Measurements from ENCODE around the gene SNX6. TPM values are rescaled to one million over a fixed set of nuclear protein-coding genes. Genes with fewer than 3 reads are reported as not detected.
"Not testable (repeated sequence)": the region's sequence is repeated elsewhere in the genome, so short reads cannot be mapped to it uniquely, and the experiment has no call there.

SNX6 gene
- total and polyA plus RNA-seq, 10 of the 15 experiments (the other 5 are each of a cell fraction or from before 2014, with no cell fraction given) = 34.4 to 107 (median 71.7) TPM

GRCh38 chr14:34540181-34541059, 89.5 kb downstream of the SNX6 start:
- H3K4me1 ChIP-seq (ENCODE audit: control insufficient read depth, insufficient read depth, low read length); in situ Hi-C loops (cut with MboI); H3K27me3 ChIP-seq (replicated peaks in 1 of 2; ENCODE audit: control insufficient read depth in 2 of 2, insufficient read depth in 2 of 2, low read length in 1 of 2); H4K20me1 ChIP-seq (ENCODE audit: control insufficient read depth, insufficient read depth); RAD21 ChIA-PET (ENCODE audit: unreplicated experiment); intact Hi-C loops (cut with micrococcal nuclease; ENCODE audit: unreplicated experiment); FAIRE-seq; ATAC-seq; H3K36me3 ChIP-seq (ENCODE audit: control insufficient read depth in 2 of 2, insufficient read depth in 2 of 2, low read length in 1 of 2); DNase-seq (ENCODE audit: low read depth, low spot score); H3K9me3 ChIP-seq (replicated peaks; ENCODE audit: control insufficient read depth, insufficient read depth, low read length); BruUV-seq (replicated peaks): not testable (repeated sequence)
- H3K4me2 ChIP-seq (ENCODE audit: control insufficient read depth, insufficient read depth) = peak overlapping the region; percentile 53
- peaks cover 25% of the 10 kb centered on the region for H3K79me2 ChIP-seq (ENCODE audit: control insufficient read depth, insufficient read depth, low read length)
- ChIA-PET CTCF (interaction anchor here (1.0 kb wide), 1 partner anchor 209 kb away, joined by 3 read pairs; no protein-coding TSS in a partner anchor), SMC1A (ENCODE audit: uncharacterized antibody, unreplicated experiment) (interaction anchor here (0.6 to 1.3 kb wide), 3 partner anchors 15 to 213 kb away, joined by 3 to 4 read pairs (median 3); no protein-coding TSS in a partner anchor), POLR2A (interaction anchor here (0.5 kb wide), 1 partner anchor 27 kb away, joined by 3 read pairs; no protein-coding TSS in a partner anchor)
- WGBS (ENCODE audit: insufficient coverage, insufficient replicate concordance, low lambda C conversion rate, missing lambda C conversion rate) = 61% methylated on average over 15 of the region's 19 CpGs
- 0 out of 2 replicates have a peak, but pooled peaks have one; percentile 25 for TF ChIP-seq GATAD2B (conservative IDR thresholded peaks at IDR 0.05; ENCODE audit: low read depth)
- peak overlapping the region; percentile 36; the same call in 1 of the 2 replicates for H3K27ac ChIP-seq (ENCODE audit: control insufficient read depth, insufficient read depth)
- peak overlapping the region; percentile 36; the same call in 1 of the 2 replicates for H2AFZ ChIP-seq (ENCODE audit: control insufficient read depth, low read depth, low read length)
- peak overlapping the region; percentile 89; the same call in 1 of the 2 replicates for H3K9ac ChIP-seq (ENCODE audit: control insufficient read depth, insufficient read depth, low read length)
- peak overlapping the region; percentile 51 for H3K4me3 ChIP-seq

- H2AFZ ChIP-seq (ENCODE audit: control insufficient read depth, low read depth, low read length) = peak within 1 kb of the TSS; percentile 75
- intact Hi-C loops (cut with micrococcal nuclease; ENCODE audit: unreplicated experiment) (loop anchor here (5.0 kb wide), 2 partner anchors 77 to 207 kb away; partner anchors contain the start of gene SPTSSA), in situ Hi-C loops (cut with MboI) (no loop called here)
- H3K36me3 ChIP-seq (ENCODE audit: control insufficient read depth in 2 of 2, insufficient read depth in 2 of 2, low read length in 1 of 2) = peaks cover 0 to 4% of the 10 kb centered on the region in 2 experiments; a peak in 2 of 4 replicates
- DNase-seq (ENCODE audit: low read depth, low spot score) (peak; percentile 80), FAIRE-seq (peak; percentile 74), ATAC-seq (peak; percentile 100)
- 4% methylated on average over 59 of the region's 59 CpGs for WGBS (ENCODE audit: insufficient coverage, insufficient replicate concordance, low lambda C conversion rate, missing lambda C conversion rate)
- H3K4me2 ChIP-seq (ENCODE audit: control insufficient read depth, insufficient read depth) = peak within 1 kb of the TSS; percentile 82
- ChIA-PET CTCF (interaction anchor here (1.0 kb wide), 1 partner anchor 208 kb away, joined by 3 read pairs; no protein-coding TSS in a partner anchor), RAD21 (ENCODE audit: unreplicated experiment) (no interaction called here), SMC1A (ENCODE audit: uncharacterized antibody, unreplicated experiment) (interaction anchor here (1.3 kb wide), 2 partner anchors 208 to 212 kb away, joined by 3 to 4 read pairs; no protein-coding TSS in a partner anchor), POLR2A (interaction anchor here (0.5 kb wide), 1 partner anchor 28 kb away, joined by 3 read pairs; no protein-coding TSS in a partner anchor)
- H3K27ac ChIP-seq (ENCODE audit: control insufficient read depth, insufficient read depth) = peak within 1 kb of the TSS; percentile 77
- H3K27me3 ChIP-seq (replicated peaks in 1 of 2; ENCODE audit: control insufficient read depth in 2 of 2, insufficient read depth in 2 of 2, low read length in 1 of 2) = no peaks in the 10 kb centered on the region
- H3K4me3 ChIP-seq = peak within 1 kb of the TSS; percentile 88
- no TSS peak for BruUV-seq (replicated peaks)
- H3K9ac ChIP-seq (ENCODE audit: control insufficient read depth, insufficient read depth, low read length) = peak within 1 kb of the TSS; percentile 89
- peaks cover 25% of the 10 kb centered on the region for H3K79me2 ChIP-seq (ENCODE audit: control insufficient read depth, insufficient read depth, low read length)
- H3K4me1 ChIP-seq (ENCODE audit: control insufficient read depth, insufficient read depth, low read length) = 0 out of 2 replicates have a peak, but pooled peaks cover 3% of the 10 kb centered on the region
- no peaks in the 10 kb centered on the region for H3K9me3 ChIP-seq (replicated peaks; ENCODE audit: control insufficient read depth, insufficient read depth, low read length)
- no peaks in the 10 kb centered on the region for H4K20me1 ChIP-seq (ENCODE audit: control insufficient read depth, insufficient read depth)
- TF ChIP-seq EP300 (IDR thresholded peaks at IDR 0.05; ENCODE audit: borderline replicate concordance in 1 of 2, control insufficient read depth in 1 of 2, low read depth in 2 of 2, low read length in 2 of 2) = no peak
- no peak for TF ChIP-seq CTCF (IDR thresholded peaks at IDR 0.05 in 2 of 3, conservative IDR thresholded peaks at IDR 0.05 in 1 of 3; ENCODE audit: control insufficient read depth in 2 of 3, extremely low read depth in 1 of 3, insufficient read depth in 1 of 3, low read depth in 3 of 3, low read length in 3 of 3)
- TF ChIP-seq BCL11A (IDR thresholded peaks at IDR 0.05; ENCODE audit: low read depth, low read length) = no peak
- peak; percentile 97; the same call in 1 of the 2 replicates for TF ChIP-seq WRNIP1 (IDR thresholded peaks at IDR 0.05; ENCODE audit: borderline replicate concordance, low read depth, low read length)
- no peak for TF ChIP-seq MAX (IDR thresholded peaks at IDR 0.05; ENCODE audit: low read depth, low read length)
- TF ChIP-seq PBX3 (IDR thresholded peaks at IDR 0.05; ENCODE audit: insufficient replicate concordance, low read depth, low read length) = no peak
- no peak for TF ChIP-seq CHD4 (IDR thresholded peaks at IDR 0.05)
Observed at GRCh38 chr14:34539407-34540180, 90.4 kb downstream of the SNX6 start, which contains the start of gene EAPP. TSS of gene EAPP (minus strand) at chr14:34539701. CDS start at chr14:34539628, 73 bp downstream.
